Activated naive CD4-positive, alpha-beta T cell treated with anti-CD3 and anti-CD28 coated beads, Interleukin-2, amount 50 U/mL, for 72 hours (primary cell): ENCODE results near the gene LANCL2. TPM values are rescaled to one million over a fixed set of nuclear protein-coding genes. Genes with fewer than 3 reads are reported as not detected.
"Not testable (repeated sequence)": the region's sequence is repeated elsewhere in the genome, so short reads cannot be mapped to it uniquely, and the experiment has no call there.

Experiments used
- ATAC-seq, 2 donors: fragments of 150-1000 bp; cut with Tn5 transposase; 2 replicates each; pipeline ENCODE4 v1.10.0; 2021; ENCODE audit warnings: mild to moderate bottlenecking in 2 of 2, moderate library complexity in 2 of 2
- DNase-seq, 2 donors: peaks; one replicate each; pipeline ENCODE4 v3.0.0; 2021 to 2022; ENCODE audit warnings: low spot score in 2 of 2
- H3K27ac Mint-ChIP-seq, 2 donors: one replicate each; pipeline ENCODE4 v1.8.0; 2022; ENCODE audit warnings: mild to moderate bottlenecking in 2 of 2, mixed read lengths in 2 of 2
- H3K36me3 Mint-ChIP-seq, 2 donors: one replicate each; pipeline ENCODE4 v1.8.0; 2022; ENCODE audit warnings: mixed read lengths in 2 of 2
- H3K9me3 Mint-ChIP-seq, 2 donors: one replicate each; pipeline ENCODE4 v1.8.0; 2022; ENCODE audit warnings: mixed read lengths in 2 of 2
- total RNA-seq, 2 donors: library from RNA; stranded (reverse); gene quantifications; one replicate each; pipeline ENCODE4 v1.2.3, GENCODE V29; 2022

Gene LANCL2
- total RNA-seq, 2 donors from 2014 or later: 5.4 to 11.7 TPM

GRCh38 chr7:55349121-55349520 is 16.0 kb upstream of the LANCL2 start:
- ATAC-seq: no peak
- Mint-ChIP-seq H3K36me3 (no peaks in the 10 kb centered on the region), H3K9me3 (no peaks in the 10 kb centered on the region), H3K27ac (no peak overlapping the region)
- DNase-seq: no peak

GRCh38 chr7:55350281-55350680 is 14.9 kb upstream of the LANCL2 start:
- H3K27ac Mint-ChIP-seq: no peak overlapping the region
- H3K36me3 Mint-ChIP-seq: no peaks in the 10 kb centered on the region
- H3K9me3 Mint-ChIP-seq: no peaks in the 10 kb centered on the region
- DNase-seq (no peak), ATAC-seq (no peak)

- H3K27ac Mint-ChIP-seq: no peak overlapping the region
- ATAC-seq (no peak), DNase-seq (no peak)
- no peaks in the 10 kb centered on the region for H3K9me3 Mint-ChIP-seq
- H3K36me3 Mint-ChIP-seq: no peaks in the 10 kb centered on the region
Observed at GRCh38 chr7:55351263-55351662, 13.9 kb upstream of the LANCL2 start.

GRCh38 chr7:55352947-55353273 is 12.2 kb upstream of the LANCL2 start:
- not testable (repeated sequence) for ATAC-seq, H3K27ac Mint-ChIP-seq, DNase-seq, H3K9me3 Mint-ChIP-seq, H3K36me3 Mint-ChIP-seq

GRCh38 chr7:55360486-55360885 is 4.7 kb upstream of the LANCL2 start:
- DNase-seq (no peak), ATAC-seq (no peak)
- Mint-ChIP-seq H3K27ac (no peak overlapping the region), H3K9me3 (no peaks in the 10 kb centered on the region), H3K36me3 (no peaks in the 10 kb centered on the region)

GRCh38 chr7:55361560-55361959 is 3.6 kb upstream of the LANCL2 start:
- DNase-seq (no peak), ATAC-seq (no peak)
- Mint-ChIP-seq H3K9me3 (no peaks in the 10 kb centered on the region), H3K27ac (no peak overlapping the region), H3K36me3 (peaks cover 4% of the 10 kb centered on the region in 2 donors)

- peaks cover 7 to 9% of the 10 kb centered on the region in 2 donors for H3K36me3 Mint-ChIP-seq
Observed at GRCh38 chr7:55362927-55363326, 2.2 kb upstream of the LANCL2 start.

GRCh38 chr7:55363386-55364170 is 1.6 kb upstream of the LANCL2 start:
- H3K9me3 Mint-ChIP-seq: no peaks in the 10 kb centered on the region

More at GRCh38 chr7:55362927-55363326, 2.2 kb upstream of the LANCL2 start:
- DNase-seq: no peak
- ATAC-seq: no peak
- Mint-ChIP-seq H3K27ac (no peak overlapping the region), H3K9me3 (no peaks in the 10 kb centered on the region)

GRCh38 chr7:55365675-55366460 is 731 bp downstream of the LANCL2 start:
- Mint-ChIP-seq H3K36me3 (peaks cover 7 to 9% of the 10 kb centered on the region in 2 donors), H3K9me3 (no peaks in the 10 kb centered on the region), H3K27ac (peak overlapping the region; percentile 96 to 97)
- DNase-seq (peak; percentile 94 to 97), ATAC-seq (peak; percentile 84 to 86)

More at GRCh38 chr7:55363386-55364170, 1.6 kb upstream of the LANCL2 start:
- no peak for DNase-seq
- Mint-ChIP-seq H3K27ac (no peak overlapping the region), H3K36me3 (peaks cover 7 to 9% of the 10 kb centered on the region in 2 donors)
- no peak for ATAC-seq

GRCh38 chr7:55366461-55367070 is 1.4 kb downstream of the LANCL2 start:
- Mint-ChIP-seq H3K9me3 (no peaks in the 10 kb centered on the region), H3K36me3 (peaks cover 7 to 9% of the 10 kb centered on the region in 2 donors), H3K27ac (peak overlapping the region; percentile 96 to 97)
- ATAC-seq (peak; percentile 26 to 27), DNase-seq (peak in 1 of 2 donors; percentile 24)

- Mint-ChIP-seq H3K27ac (peak overlapping the region; percentile 81 to 96), H3K36me3 (peaks cover 7 to 9% of the 10 kb centered on the region in 2 donors), H3K9me3 (no peaks in the 10 kb centered on the region)
- ATAC-seq (no peak), DNase-seq (no peak)
Observed at GRCh38 chr7:55367283-55367840, 2.2 kb downstream of the LANCL2 start.

- H3K9me3 Mint-ChIP-seq: no peaks in the 10 kb centered on the region
- DNase-seq (no peak), ATAC-seq (no peak)
- peak overlapping the region in 1 of 2 donors; percentile 5 for H3K27ac Mint-ChIP-seq
- peaks cover 7 to 9% of the 10 kb centered on the region in 2 donors for H3K36me3 Mint-ChIP-seq
Observed at GRCh38 chr7:55369427-55370400, 4.6 kb downstream of the LANCL2 start.

GRCh38 chr7:55374213-55374612 is 9.1 kb downstream of the LANCL2 start:
- H3K36me3 Mint-ChIP-seq: no peaks in the 10 kb centered on the region
- DNase-seq (no peak), ATAC-seq (no peak)
- no peak overlapping the region for H3K27ac Mint-ChIP-seq
- no peaks in the 10 kb centered on the region for H3K9me3 Mint-ChIP-seq

- ATAC-seq (no peak), DNase-seq (no peak)
- H3K36me3 Mint-ChIP-seq: no peaks in the 10 kb centered on the region
- no peaks in the 10 kb centered on the region for H3K9me3 Mint-ChIP-seq
- no peak overlapping the region for H3K27ac Mint-ChIP-seq
Observed at GRCh38 chr7:55375237-55375636, 10.1 kb downstream of the LANCL2 start.

GRCh38 chr7:55377162-55377817 is 12.2 kb downstream of the LANCL2 start:
- Mint-ChIP-seq H3K36me3 (no peaks in the 10 kb centered on the region), H3K27ac (no peak overlapping the region), H3K9me3 (peaks cover 0 to 4% of the 10 kb centered on the region in 2 donors)
- DNase-seq: no peak
- ATAC-seq: no peak
